ENCODE measurements around the gene CIB4. TPM values are rescaled to one million over a fixed set of nuclear protein-coding genes. Genes with fewer than 3 reads are reported as not detected.

Gene CIB4
- polyA plus RNA-seq, 6 donors from 2014 or later = not detected

GRCh38 chr2:26619521-26619951, 21.6 kb downstream of the CIB4 start:
- peak overlapping the region in 4 of 6 donors; percentile 4 to 86 (median 82) for H3K27ac Mint-ChIP-seq
- H3K4me3 Mint-ChIP-seq = peak overlapping the region in 5 of 8 donors; percentile 10 to 74 (median 29)

DNA sequence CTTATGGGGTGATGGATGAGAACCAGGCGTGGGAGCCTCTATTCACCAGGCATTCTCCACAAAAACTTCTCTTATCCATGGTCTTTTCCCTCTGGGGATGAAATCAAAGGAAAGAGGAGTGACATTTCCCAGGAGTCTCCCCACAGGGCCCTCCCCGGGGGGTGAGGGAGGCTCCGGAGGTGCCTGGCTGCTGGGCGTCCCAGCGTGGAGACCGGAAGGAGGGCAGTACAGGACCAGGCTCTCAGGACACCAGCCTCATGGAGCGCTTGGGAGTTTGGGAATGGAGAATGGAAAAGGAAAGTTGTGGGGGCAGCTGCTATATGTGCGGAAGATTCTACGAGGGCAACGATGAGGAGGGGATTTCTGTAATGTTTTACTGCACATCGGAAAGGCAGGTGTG, 22.1 kb downstream of the CIB4 start:
- DNase-seq (no peak), ATAC-seq (ENCODE audit: low read depth in 2 of 2) (no peak)
- peak overlapping the region in 6 of 8 donors; percentile 10 to 74 (median 49) for H3K4me3 Mint-ChIP-seq
- H3K9me3 Mint-ChIP-seq = peaks cover 0 to 6% (median 2%) of the 10 kb centered on the region in 7 donors
- no peaks in the 10 kb centered on the region for H3K36me3 Mint-ChIP-seq
- peak overlapping the region in 4 of 6 donors; percentile 4 to 86 (median 82) for H3K27ac Mint-ChIP-seq
- H3K27me3 Mint-ChIP-seq = peaks cover 0 to 16% (median 13%) of the 10 kb centered on the region in 3 donors
- H3K4me1 Mint-ChIP-seq = peaks cover 4 to 7% (median 6%) of the 10 kb centered on the region in 3 donors

More at GRCh38 chr2:26619521-26619951, 21.6 kb downstream of the CIB4 start:
- Mint-ChIP-seq H3K4me1 (peaks cover 4 to 7% (median 6%) of the 10 kb centered on the region in 3 donors), H3K9me3 (peaks cover 0 to 6% (median 2%) of the 10 kb centered on the region in 7 donors), H3K27me3 (peaks cover 0 to 16% (median 13%) of the 10 kb centered on the region in 3 donors), H3K36me3 (no peaks in the 10 kb centered on the region)
- DNase-seq = no peak
- ATAC-seq (ENCODE audit: low read depth in 2 of 2) = peak; percentile 39 to 41

DNA sequence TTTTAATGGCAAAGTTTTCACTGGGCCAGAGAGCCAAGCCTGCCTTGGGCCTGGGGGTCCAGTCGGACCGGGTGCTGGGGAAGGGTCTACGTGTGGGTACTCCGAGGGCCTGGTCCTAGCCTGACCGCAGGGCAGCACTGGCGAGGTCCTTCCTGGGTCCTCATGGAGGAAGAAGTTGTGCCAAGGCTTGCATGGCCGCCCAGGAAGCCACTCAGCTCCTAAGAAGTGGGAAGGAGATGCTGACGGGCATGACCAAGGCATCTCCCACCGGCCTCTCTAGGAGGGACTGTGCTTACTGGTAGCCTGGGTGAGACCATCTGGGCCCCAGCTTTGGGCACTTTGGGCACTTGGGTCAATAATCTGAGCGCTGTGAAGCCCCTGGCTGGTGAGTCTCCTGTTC, 22.6 kb downstream of the CIB4 start:
- Mint-ChIP-seq H3K4me1 (peaks cover 4 to 7% (median 6%) of the 10 kb centered on the region in 3 donors), H3K27ac (no peak overlapping the region)

GRCh38 chr2:26617588-26618083, 23.5 kb downstream of the CIB4 start:
- Mint-ChIP-seq H3K27ac (no peak overlapping the region), H3K9me3 (peaks cover 0 to 6% (median 2%) of the 10 kb centered on the region in 7 donors), H3K36me3 (no peaks in the 10 kb centered on the region), H3K4me1 (peaks cover 4 to 7% (median 6%) of the 10 kb centered on the region in 3 donors), H3K4me3 (no peak overlapping the region), H3K27me3 (peaks cover 0 to 20% (median 16%) of the 10 kb centered on the region in 3 donors)
- ATAC-seq (ENCODE audit: low read depth in 2 of 2) (no peak), DNase-seq (no peak)

More for the DNA sequence above, 22.6 kb downstream of the CIB4 start:
- Mint-ChIP-seq H3K27me3 (peaks cover 0 to 16% (median 13%) of the 10 kb centered on the region in 3 donors), H3K4me3 (no peak overlapping the region), H3K36me3 (no peaks in the 10 kb centered on the region), H3K9me3 (peaks cover 0 to 6% (median 2%) of the 10 kb centered on the region in 7 donors)
- no peak for DNase-seq
- ATAC-seq (ENCODE audit: low read depth in 2 of 2) = no peak

GRCh38 chr2:26616706-26617587, 24.2 kb downstream of the CIB4 start:
- peaks cover 4 to 7% (median 6%) of the 10 kb centered on the region in 3 donors for H3K4me1 Mint-ChIP-seq

GRCh38 chr2:26615860-26616705, 25.1 kb downstream of the CIB4 start:
- Mint-ChIP-seq H3K4me1 (peaks cover 4 to 7% (median 7%) of the 10 kb centered on the region in 3 donors), H3K4me3 (no peak overlapping the region), H3K27ac (peak overlapping the region in 2 of 6 donors; percentile 49 to 83), H3K27me3 (peaks cover 0 to 20% (median 16%) of the 10 kb centered on the region in 3 donors), H3K36me3 (no peaks in the 10 kb centered on the region), H3K9me3 (peaks cover 0 to 6% (median 2%) of the 10 kb centered on the region in 7 donors)
- DNase-seq (no peak), ATAC-seq (ENCODE audit: low read depth in 2 of 2) (no peak)

More at GRCh38 chr2:26616706-26617587, 24.2 kb downstream of the CIB4 start:
- H3K4me3 Mint-ChIP-seq = no peak overlapping the region
- no peaks in the 10 kb centered on the region for H3K36me3 Mint-ChIP-seq
- DNase-seq (no peak), ATAC-seq (ENCODE audit: low read depth in 2 of 2) (no peak)
- H3K9me3 Mint-ChIP-seq = peaks cover 0 to 6% (median 2%) of the 10 kb centered on the region in 7 donors
- peak overlapping the region in 2 of 6 donors; percentile 82 to 83 for H3K27ac Mint-ChIP-seq
- H3K27me3 Mint-ChIP-seq = peaks cover 0 to 20% (median 16%) of the 10 kb centered on the region in 3 donors

GRCh38 chr2:26615336-26615859, 25.8 kb downstream of the CIB4 start:
- no peak for DNase-seq
- no peak for ATAC-seq (ENCODE audit: low read depth in 2 of 2)
- no peak overlapping the region for H3K4me3 Mint-ChIP-seq
- H3K4me1 Mint-ChIP-seq = peaks cover 6 to 13% (median 10%) of the 10 kb centered on the region in 3 donors
- peaks cover 0 to 2% (median 0%) of the 10 kb centered on the region in 7 donors for H3K9me3 Mint-ChIP-seq
- H3K27ac Mint-ChIP-seq = no peak overlapping the region
- H3K36me3 Mint-ChIP-seq = no peaks in the 10 kb centered on the region
- H3K27me3 Mint-ChIP-seq = peaks cover 0 to 20% (median 16%) of the 10 kb centered on the region in 3 donors

GRCh38 chr2:26614216-26615138, 26.7 kb downstream of the CIB4 start:
- no peak overlapping the region for H3K27ac Mint-ChIP-seq
- no peak overlapping the region for H3K4me3 Mint-ChIP-seq
- H3K9me3 Mint-ChIP-seq = peaks cover 0 to 2% (median 0%) of the 10 kb centered on the region in 7 donors
- DNase-seq (no peak), ATAC-seq (ENCODE audit: low read depth in 2 of 2) (no peak)
- peaks cover 15 to 21% (median 18%) of the 10 kb centered on the region in 3 donors for H3K4me1 Mint-ChIP-seq
- H3K36me3 Mint-ChIP-seq = no peaks in the 10 kb centered on the region
- H3K27me3 Mint-ChIP-seq = peaks cover 0 to 20% (median 16%) of the 10 kb centered on the region in 3 donors

DNA sequence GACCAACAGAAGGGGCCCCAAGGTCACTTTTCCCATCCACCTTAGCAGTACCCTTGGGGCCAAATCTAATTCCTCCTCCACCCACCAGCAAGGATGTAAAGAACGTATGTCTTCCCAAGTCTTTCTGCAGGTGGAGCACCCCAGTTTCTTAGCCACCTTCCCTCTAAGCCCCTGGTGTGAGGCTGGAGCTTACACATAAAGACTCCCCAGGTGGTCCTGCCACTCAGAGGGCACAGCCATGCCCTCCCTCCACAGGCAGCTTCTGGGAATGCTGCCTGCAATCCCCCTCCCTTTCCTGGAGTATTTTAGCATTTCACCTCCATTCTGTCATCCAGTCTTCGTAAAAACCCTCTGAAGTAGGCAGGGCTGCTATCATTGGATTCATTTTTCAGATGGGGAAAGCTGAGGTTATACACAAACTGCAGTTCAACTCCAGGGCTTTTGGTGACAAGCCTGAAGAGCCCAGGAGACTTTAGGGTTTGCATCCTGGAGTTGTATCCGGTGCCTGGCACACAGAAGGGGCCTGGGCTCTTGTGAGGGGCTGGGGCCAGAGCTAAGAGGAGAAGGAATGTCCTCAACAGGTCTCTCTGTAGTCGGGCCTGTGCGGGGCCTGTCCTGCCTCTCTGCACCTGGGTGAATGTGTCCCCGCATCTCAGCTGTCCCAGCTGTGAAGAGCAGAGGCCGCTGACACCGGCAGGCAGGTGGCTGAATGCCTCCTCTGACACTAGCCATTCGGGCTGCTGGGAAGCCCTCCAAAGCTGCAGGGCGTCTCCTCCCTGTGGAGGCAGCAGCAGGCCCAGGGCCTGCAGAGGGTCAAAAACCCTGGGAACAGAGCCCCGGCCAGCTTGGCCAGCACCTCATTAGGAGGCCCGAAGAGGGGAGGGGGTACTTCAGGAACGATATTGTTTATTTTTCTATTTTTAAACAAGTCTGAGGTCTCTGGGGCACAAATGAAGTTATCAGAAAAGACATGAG, 27.6 kb downstream of the CIB4 start:
- Mint-ChIP-seq H3K4me3 (no peak overlapping the region), H3K27ac (no peak overlapping the region)

DNA sequence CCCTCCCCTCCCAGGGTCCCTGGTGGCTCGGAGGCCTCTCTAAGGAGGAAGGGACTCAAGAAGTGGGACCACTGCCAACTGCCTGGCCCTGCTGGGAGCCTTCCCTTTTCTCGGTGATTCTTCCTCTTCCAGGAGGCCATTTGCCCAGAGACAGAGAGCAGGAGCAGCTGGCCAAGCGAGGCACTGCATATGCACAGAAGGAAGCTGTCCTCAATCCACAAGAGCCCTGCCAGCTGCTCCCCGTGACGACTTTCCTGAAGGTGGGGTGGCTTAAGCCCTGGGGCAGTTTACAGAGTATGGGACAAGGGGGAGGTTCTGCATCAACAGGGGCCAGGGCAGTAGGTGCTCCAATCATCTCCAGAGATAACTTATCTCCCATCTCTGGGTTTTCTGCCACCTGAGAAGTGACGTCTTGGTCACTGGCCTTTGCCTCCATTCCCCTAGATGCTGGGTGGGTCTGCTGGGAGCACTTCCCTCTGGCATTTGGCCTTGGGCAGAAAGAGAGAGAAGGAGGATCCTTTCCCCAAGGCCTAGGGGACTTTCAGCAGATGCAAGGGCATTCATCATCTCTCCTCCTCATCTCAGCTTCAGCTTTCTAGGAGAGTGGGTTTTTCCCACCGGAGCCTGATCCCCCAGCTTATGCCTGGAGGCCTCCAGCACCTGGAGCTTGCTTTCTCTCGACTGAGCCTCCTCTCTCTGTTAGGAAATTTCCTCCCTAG, 28.5 kb downstream of the CIB4 start:
- no peak overlapping the region for H3K27ac Mint-ChIP-seq

More for the DNA sequence above, 27.6 kb downstream of the CIB4 start:
- ATAC-seq (ENCODE audit: low read depth in 2 of 2) = no peak
- Mint-ChIP-seq H3K4me1 (peaks cover 20 to 24% (median 21%) of the 10 kb centered on the region in 3 donors), H3K9me3 (peaks cover 0 to 2% (median 0%) of the 10 kb centered on the region in 7 donors), H3K36me3 (no peaks in the 10 kb centered on the region), H3K27me3 (peaks cover 0 to 20% (median 11%) of the 10 kb centered on the region in 3 donors)
- DNase-seq = no peak

More for the DNA sequence above, 28.5 kb downstream of the CIB4 start:
- ATAC-seq (ENCODE audit: low read depth in 2 of 2) = no peak
- Mint-ChIP-seq H3K9me3 (peaks cover 0 to 2% (median 0%) of the 10 kb centered on the region in 7 donors), H3K4me1 (peaks cover 20 to 28% (median 23%) of the 10 kb centered on the region in 3 donors), H3K27me3 (peaks cover 0 to 20% (median 11%) of the 10 kb centered on the region in 3 donors), H3K4me3 (no peak overlapping the region), H3K36me3 (no peaks in the 10 kb centered on the region)
- no peak for DNase-seq

Data from naive B cell (primary cell).